Tongue (tissue), 2 donors: Measurements from ENCODE around the gene ARHGAP10. TPM values are rescaled to one million over a fixed set of nuclear protein-coding genes. Genes with fewer than 3 reads are reported as not detected.
A peak's percentile ranks its signal among the peaks of the same experiment; 100 is the strongest.

Experiments
- DNase-seq: peaks from one replicate; pipeline ENCODE4 v3.0.0-alpha.2; 2015
- total RNA-seq: library from RNA; depleted of rRNA; stranded (reverse); fragments of >200 nt; gene quantifications from one replicate; pipeline ENCODE4 v1.2.3, GENCODE V29; 2014

ARHGAP10 gene
- total RNA-seq, 1 donor from 2014 or later: 87.4 TPM

GRCh38 chr4:148044089-148044911 lies 312.4 kb downstream of the ARHGAP10 start:
- no peak for DNase-seq

GRCh38 chr4:148044912-148045352 lies 313.0 kb downstream of the ARHGAP10 start:
- no peak for DNase-seq

DNA sequence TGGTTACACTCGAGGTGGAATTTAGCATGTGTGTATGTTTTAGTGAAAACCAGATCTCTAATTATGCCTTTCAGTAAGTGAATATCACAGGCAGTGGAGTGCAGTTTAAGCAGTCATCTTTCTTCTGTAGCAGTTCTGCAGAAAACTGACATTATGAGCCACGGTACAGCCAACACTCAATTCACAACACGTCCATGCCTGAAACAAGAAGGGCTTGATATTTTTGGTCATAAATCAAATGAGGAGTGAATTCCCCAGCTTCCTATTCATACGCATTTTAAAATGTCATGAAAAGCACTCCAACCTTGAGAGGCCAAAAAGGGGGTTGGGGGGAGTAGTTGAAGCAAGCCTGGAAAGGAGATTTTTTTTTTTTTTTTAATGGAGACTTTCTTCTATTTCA lies 316.7 kb downstream of the ARHGAP10 start:
- peak; percentile 65 for DNase-seq

- DNase-seq: no peak
Measured at GRCh38 chr4:148051403-148051802, 319.5 kb downstream of the ARHGAP10 start.

GRCh38 chr4:148052448-148052847 lies 320.6 kb downstream of the ARHGAP10 start:
- DNase-seq: no peak

GRCh38 chr4:148053298-148054003 lies 321.6 kb downstream of the ARHGAP10 start:
- DNase-seq: no peak

- no peak for DNase-seq
Measured at GRCh38 chr4:148054275-148054674, 322.4 kb downstream of the ARHGAP10 start.

DNA sequence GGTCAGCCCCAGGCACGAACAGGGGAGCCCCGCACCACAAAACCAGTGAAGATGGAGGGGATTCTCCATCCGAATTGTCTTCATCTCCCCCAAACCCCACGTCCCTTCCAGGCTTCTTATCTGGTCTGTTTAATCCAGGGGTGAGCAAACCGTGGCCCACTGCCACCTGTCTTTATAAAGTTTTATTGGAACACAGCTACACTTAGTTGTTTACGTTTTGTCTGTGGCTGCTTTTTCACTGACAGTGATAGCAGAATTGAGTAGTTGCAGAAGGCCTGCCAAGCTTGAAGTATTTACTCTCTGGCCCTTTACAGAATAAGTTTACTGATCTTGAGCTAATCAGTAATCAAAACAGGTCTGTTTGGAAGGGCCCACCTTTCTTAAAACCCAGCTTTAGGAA lies 324.0 kb downstream of the ARHGAP10 start:
- no peak for DNase-seq

DNA sequence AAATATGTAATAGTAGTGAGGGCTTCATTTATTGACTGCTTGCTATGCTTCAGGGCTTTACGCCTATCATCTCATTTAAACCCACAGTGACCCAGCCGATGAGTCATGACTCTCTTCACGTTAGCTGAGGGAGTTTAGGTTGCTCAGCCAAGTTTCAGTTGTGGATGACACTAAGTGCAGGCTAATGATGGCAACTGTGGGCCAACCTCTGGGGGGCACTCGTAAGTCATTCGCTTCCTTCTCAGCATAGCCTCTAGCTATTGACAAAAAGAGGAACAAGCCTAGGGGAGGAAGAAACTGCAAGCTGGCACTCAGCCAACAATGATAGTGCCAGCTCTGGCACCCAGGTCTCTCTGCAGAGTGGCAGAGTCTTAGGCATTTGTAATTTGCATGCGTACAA lies 325.0 kb downstream of the ARHGAP10 start:
- DNase-seq: no peak

GRCh38 chr4:148057516-148057915 lies 325.6 kb downstream of the ARHGAP10 start:
- DNase-seq: no peak

- DNase-seq: peak; percentile 62
Measured at GRCh38 chr4:148057984-148058859, 326.3 kb downstream of the ARHGAP10 start.

DNA sequence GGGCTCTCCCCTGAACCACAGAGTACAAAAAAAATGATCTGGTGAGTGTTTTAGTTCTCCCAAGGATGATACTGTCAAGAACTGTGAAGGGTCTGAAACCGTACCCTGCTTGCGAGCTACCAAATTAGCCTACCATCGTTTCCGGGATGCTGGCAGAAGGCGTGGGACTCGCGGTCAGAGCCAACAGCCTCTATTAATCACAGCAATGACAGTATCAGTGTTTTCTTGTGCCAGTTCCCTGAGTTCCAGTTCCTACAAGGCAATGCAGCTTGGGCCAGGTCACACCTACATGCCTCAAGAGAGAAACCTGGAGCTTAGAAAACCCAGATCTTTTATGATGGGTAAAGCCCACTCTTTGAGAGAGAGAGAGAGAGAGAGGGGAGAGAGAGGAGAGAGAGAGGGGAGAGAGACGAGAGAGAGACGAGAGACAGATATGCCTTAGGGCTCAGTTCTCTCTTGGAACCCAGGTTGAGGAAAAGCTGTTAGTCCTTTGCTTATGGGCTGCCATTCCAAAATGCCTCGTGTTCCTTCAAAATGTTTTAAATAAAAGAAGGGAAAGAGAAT lies 327.8 kb downstream of the ARHGAP10 start:
- DNase-seq: no peak

DNA sequence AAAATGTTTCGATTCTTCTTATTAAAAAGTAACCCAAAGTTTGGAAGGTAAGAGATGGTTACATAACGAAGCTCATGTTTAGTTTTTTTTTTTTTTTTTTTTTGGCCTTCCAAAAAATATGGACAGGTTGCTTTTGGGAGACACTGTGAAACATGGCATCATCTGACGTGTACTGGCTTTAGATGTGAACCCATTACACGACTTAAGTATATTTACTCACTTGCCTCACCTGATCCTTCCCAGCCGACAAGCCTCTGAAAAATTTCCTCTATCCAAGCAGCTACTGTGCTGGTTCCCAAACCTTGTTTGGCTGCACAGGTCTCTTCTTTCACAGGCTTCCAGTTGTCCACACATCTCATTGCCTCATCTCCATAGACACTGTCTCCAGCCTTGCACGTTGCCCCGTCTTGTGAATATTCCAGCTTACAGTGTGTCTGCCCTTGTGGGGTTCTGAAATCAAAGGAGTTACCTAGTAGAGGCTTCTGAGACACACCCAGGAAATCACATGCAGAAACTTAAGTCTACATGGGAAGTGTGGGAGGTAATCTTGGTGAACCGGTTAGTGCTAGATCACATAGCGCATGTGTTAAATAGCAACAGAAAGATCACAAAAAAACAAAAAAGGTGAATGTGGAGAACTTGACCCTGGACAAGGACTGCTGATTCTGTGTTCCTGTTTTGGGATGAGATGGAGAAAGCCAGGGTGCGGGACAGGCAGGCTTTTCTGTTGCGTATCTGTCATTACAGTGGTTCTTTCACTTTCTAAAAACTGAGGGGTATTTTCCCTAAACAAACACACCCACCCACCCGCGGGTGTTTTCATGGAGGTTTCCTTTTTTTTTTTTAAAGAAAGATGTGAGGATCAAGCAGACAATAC lies 328.6 kb downstream of the ARHGAP10 start:
- no peak for DNase-seq

GRCh38 chr4:148061141-148061481 lies 329.2 kb downstream of the ARHGAP10 start:
- no peak for DNase-seq

DNA sequence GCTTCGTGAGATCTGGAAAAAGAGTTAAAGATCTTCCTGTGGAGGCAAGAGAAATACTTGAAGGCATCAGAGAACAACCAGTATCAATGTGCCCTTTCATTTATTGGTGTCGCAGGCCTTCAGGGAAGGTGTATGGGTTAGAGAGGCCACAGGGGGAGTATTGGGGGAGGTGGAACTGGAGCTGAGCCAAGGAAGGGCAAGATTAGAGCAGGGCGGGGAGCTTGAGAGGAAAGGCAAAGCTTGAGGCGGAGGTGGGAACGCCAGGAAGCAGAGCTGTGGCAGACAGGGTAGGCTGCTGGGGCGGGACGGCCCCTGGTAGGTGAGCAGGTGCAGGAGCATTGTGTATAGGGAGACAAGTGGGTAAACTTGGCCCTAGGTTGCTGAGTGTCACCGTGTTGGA lies 329.9 kb downstream of the ARHGAP10 start:
- no peak for DNase-seq

DNA sequence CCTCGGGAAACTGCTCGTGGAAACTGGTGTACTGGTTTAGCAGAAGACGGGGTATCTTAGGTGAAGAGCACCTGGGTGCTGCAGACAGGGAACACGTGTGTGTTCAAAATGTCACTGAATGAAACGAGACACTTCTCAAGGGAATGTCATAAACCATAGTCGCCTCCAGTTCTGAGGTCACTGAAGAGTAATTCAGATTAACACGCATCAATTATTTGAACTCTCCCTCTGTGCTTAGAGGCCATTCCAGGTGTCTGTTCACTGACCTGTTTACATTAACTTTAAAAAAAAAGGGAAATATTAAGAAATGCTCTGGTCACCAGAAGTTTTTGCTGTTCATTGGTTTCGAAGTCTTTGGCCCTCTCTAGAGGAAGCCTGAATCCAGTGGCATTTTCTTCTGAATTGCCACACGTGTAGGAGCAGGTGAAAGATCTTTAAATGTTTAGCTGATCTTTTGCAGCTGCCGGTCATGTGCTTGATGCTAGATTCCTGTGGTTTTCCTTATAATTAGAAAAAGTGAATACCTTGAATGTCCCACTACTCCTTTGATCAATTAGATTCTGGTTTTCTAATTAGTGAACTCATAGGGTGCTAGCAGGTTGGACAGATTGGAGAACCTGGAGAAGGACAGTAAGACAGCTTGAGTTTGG lies 330.5 kb downstream of the ARHGAP10 start:
- no peak for DNase-seq

DNA sequence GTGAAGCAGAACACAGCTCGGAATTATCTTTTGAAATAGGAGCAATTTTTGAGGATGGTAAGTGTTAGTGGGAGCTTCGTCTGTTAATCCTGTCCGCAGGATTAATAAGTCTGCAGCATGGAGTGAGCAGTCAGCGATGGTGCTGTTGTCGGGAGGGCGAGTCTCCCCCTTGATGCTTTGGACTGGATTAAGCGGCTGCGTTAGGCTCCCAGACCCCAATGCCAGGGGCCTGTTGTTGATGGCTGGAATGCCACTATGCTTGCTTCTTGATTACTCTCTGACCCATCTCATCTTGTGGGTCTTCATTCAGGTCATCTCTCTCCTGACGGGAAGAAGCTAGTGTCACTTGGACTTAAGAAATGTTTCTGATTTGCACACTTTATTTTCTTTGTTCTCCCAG lies 332.6 kb downstream of the ARHGAP10 start:
- no peak for DNase-seq

DNA sequence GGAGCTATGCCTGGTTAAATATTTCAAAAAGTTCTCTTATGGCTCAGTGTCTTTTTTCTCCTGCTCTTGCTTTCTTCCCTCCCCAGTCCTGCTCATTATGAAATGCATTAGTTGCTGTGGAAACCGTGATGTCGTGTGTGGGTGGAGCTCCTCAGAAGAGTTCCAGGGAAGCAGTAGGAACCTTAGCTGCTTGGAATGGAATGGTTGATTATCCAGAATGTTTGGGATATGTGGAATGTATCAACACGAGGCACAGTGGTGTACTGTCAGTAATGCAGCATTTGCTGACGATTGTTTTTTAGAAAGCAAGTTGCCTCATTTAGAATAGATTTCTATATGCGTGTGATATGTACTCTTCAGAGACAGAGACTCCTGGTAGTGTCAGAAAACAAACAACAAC lies 333.2 kb downstream of the ARHGAP10 start:
- DNase-seq: peak; percentile 67

DNA sequence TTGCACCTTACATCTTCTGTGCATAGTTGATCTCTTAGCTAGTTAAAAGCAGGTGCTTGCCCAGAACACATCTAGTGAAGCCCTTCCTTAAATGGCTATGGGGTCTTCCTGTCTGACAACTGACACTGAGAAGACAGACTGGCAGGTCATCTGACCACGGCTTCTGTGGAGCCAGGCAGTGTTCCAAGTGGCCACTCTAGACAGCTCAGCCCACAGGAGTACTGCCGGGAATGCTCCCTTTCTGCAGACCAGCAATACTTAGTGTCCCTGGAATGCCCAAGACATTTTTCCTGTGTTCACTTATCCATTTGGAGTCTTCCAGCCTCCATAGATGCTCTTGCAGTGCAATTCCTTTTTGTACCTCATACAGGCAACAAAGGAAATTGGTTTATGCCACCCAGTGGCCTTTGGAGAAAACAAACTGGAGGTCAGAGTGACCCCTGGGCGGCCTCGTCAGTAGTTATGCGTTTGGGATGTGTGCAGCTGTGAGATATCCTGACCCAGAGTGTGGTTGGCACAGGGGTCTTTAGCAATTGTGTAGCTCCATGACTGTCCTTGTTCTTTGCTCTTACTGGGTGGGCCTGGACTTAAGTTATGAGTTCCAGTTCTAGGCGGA lies 335.5 kb downstream of the ARHGAP10 start:
- DNase-seq: peak; percentile 66
